K562 (cell line): ENCODE measurements around the gene ZBTB47. TPM values are rescaled to one million over a fixed set of nuclear protein-coding genes. Genes with fewer than 3 reads are reported as not detected.

Experiments used
- DPF2 ChIP-seq: fragments of 450-650 bp; IDR thresholded peaks from 2 replicates; pipeline ENCODE4 v1.6.1; 2016
- MLLT1 ChIP-seq, 2 experiments: fragments of 450-650 bp; IDR thresholded peaks; 2 replicates each; pipeline ENCODE4 v1.6.1; 2016
- NFIX ChIP-seq: fragments of 250-450 bp; sonication (Bioruptor Pico); IDR thresholded peaks from 2 replicates; pipeline ENCODE4 v1.4.0; 2020; ENCODE audit warnings: low read depth, mild to moderate bottlenecking, moderate library complexity
- NR1H2 ChIP-seq: sonication (generic); formaldehyde crosslinking; IDR thresholded peaks from 2 replicates; pipeline ENCODE4 v1.4.0; 2020; ENCODE audit warnings: mild to moderate bottlenecking, missing genetic modification reagents
- PHB2 ChIP-seq: fragments of 450-650 bp; IDR thresholded peaks from 2 replicates; pipeline ENCODE4 v1.6.1; 2017; ENCODE audit warnings: low read depth
- RBM14 ChIP-seq: fragments of 200-400 bp; formaldehyde crosslinking; IDR thresholded peaks from 2 replicates; pipeline ENCODE4 v1.6.1; 2018; ENCODE audit warnings: low read depth, mild to moderate bottlenecking, low read length, moderate library complexity, borderline replicate concordance; ENCODE audit not compliant: insufficient read depth
- SRSF9 ChIP-seq: fragments of 200-400 bp; formaldehyde crosslinking; IDR thresholded peaks from 2 replicates; pipeline ENCODE4 v1.6.1; 2017; ENCODE audit warnings: low read depth, low read length, borderline replicate concordance
- TAF1 ChIP-seq: IDR thresholded peaks from 2 replicates; pipeline ENCODE4 v1.6.1; 2011; ENCODE audit warnings: mild to moderate bottlenecking, low read length, moderate library complexity; ENCODE audit not compliant: insufficient read depth, control insufficient read depth, severe bottlenecking; ENCODE audit errors: extremely low read depth
- U2AF1 ChIP-seq: fragments of 200-400 bp; formaldehyde crosslinking; optimal IDR thresholded peaks from 2 replicates; pipeline ENCODE3; 2017; ENCODE audit warnings: mild to moderate bottlenecking, low read depth, low read length, moderate library complexity
- ZNF121 ChIP-seq: sonication (generic); formaldehyde crosslinking; conservative IDR thresholded peaks from 2 replicates; pipeline ENCODE4 v1.8.0; 2022; ENCODE audit warnings: missing genetic modification reagents
- ZNF507 ChIP-seq: conservative IDR thresholded peaks from 2 replicates; pipeline ENCODE4 v1.6.1; 2017; ENCODE audit warnings: missing genetic modification characterization, missing compliant biosample characterization
- polyA plus RNA-seq, 8 experiments: library from polyadenylated mRNA; depleted of rRNA in 4 of 8; stranded (reverse) in 5 of 8; unstranded in 3 of 8; fragments of >200 nt; fragmentation: Nextera tagmentation in 2 of 8; fragmentation: Illumina TruSeq in 1 of 8; extraction: Ambion mirVana in 2 of 8; extraction: Trizol in 1 of 8; gene quantifications; 2 replicates each; pipeline versions ENCODE4 v1.2.1 to v1.2.3, GENCODE V29; 2011 to 2014; ENCODE audit warnings: inconsistent platforms in 1 of 8, missing spikeins in 1 of 8
- total RNA-seq, 7 experiments: library from RNA; depleted of rRNA in 6 of 7; stranded (reverse); fragments of >200 nt in 6 of 7; fragmentation: Illumina TruSeq in 2 of 7; extraction: Trizol in 2 of 7; gene quantifications; 2 replicates each; pipeline versions ENCODE4 v1.2.1 to v1.2.3, GENCODE V29; 2011 to 2021; ENCODE audit warnings: low replicate concordance in 1 of 7

ZBTB47 gene
- total and polyA plus RNA-seq, 9 of the 15 experiments (the other 6 are each of a cell fraction or from before 2014, with no cell fraction given) = 0.11 to 4.6 (median 1.7) TPM; not detected in 1

GRCh38 chr3:42694366-42694765 lies 40.9 kb downstream of the ZBTB47 start (continued):
- TF ChIP-seq MLLT1 (IDR thresholded peaks at IDR 0.05) = no peak
- no peak for TF ChIP-seq DPF2
- no peak for TF ChIP-seq NR1H2
- no peak for TF ChIP-seq SRSF9
- TF ChIP-seq PHB2 = no peak
- TF ChIP-seq TAF1 = no peak
- TF ChIP-seq RBM14 = no peak
- no peak for TF ChIP-seq ZNF121 (CRISPR knock-in tag)
- no peak for TF ChIP-seq ZNF507
- no peak for TF ChIP-seq U2AF1
- TF ChIP-seq NFIX (CRISPR knock-in tag) = no peak
- TF ChIP-seq, all 486 proteins: peak for 0
